T-helper 2 cell treated with Interferon-gamma antibody and Interleukin-4, amounts not matched to agents 5 μg/mL and 100 μg/mL, for 36 hours (primary cell): ENCODE results near the gene LY86.

Experiments used
- DNase-seq: peaks from one replicate; pipeline ENCODE4 v3.0.0; 2021; ENCODE audit warnings: low spot score
- H3K27ac Mint-ChIP-seq: one replicate; pipeline ENCODE4 v1.8.0; 2021; ENCODE audit warnings: mild to moderate bottlenecking, mixed read lengths
- H3K27me3 Mint-ChIP-seq: one replicate; pipeline ENCODE4 v1.8.0; 2021; ENCODE audit warnings: low read depth, mixed read lengths
- H3K36me3 Mint-ChIP-seq: one replicate; pipeline ENCODE4 v1.8.0; 2021; ENCODE audit warnings: low read depth, mixed read lengths
- H3K4me1 Mint-ChIP-seq: one replicate; pipeline ENCODE4 v1.8.0; 2021; ENCODE audit warnings: low read depth, mixed read lengths
- H3K4me3 Mint-ChIP-seq: one replicate; pipeline ENCODE4 v1.8.0; 2022; ENCODE audit warnings: mild to moderate bottlenecking, moderate library complexity, mixed read lengths
- H3K9me3 Mint-ChIP-seq: one replicate; pipeline ENCODE4 v1.8.0; 2021; ENCODE audit warnings: mixed read lengths

The LY86 gene

GRCh38 chr6:6633898-6634734 lies 45.6 kb downstream of the LY86 start:
- Mint-ChIP-seq H3K27me3 (no peaks in the 10 kb centered on the region), H3K27ac (peak overlapping the region; percentile 22), H3K36me3 (peaks cover 2% of the 10 kb centered on the region), H3K4me1 (peaks cover 38% of the 10 kb centered on the region), H3K4me3 (peak overlapping the region; percentile 38), H3K9me3 (no peaks in the 10 kb centered on the region)
- no peak for DNase-seq

DNA sequence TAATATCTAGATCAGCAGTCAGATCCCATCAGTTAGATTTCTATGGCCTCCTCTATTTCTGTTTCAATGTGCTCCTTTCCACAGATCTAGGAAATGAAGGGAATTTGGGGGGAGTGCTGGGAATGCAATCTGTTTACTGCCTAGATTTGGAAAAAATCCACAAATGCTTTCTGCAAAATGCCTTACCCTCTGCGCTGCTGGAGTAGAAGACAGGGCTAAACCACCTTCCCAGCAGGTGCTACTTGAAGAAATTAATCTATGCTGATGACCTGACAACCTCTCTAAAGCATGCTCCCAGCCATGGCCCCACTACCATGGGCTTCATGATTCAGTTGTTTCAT lies 46.2 kb downstream of the LY86 start:
- H3K36me3 Mint-ChIP-seq = peaks cover 6% of the 10 kb centered on the region
- H3K4me1 Mint-ChIP-seq = peaks cover 41% of the 10 kb centered on the region
- no peak for DNase-seq
- peak overlapping the region; percentile 38 for H3K4me3 Mint-ChIP-seq
- H3K9me3 Mint-ChIP-seq = no peaks in the 10 kb centered on the region
- H3K27ac Mint-ChIP-seq = peak overlapping the region; percentile 13
- no peaks in the 10 kb centered on the region for H3K27me3 Mint-ChIP-seq

GRCh38 chr6:6635291-6635690 lies 46.8 kb downstream of the LY86 start:
- Mint-ChIP-seq H3K4me3 (no peak overlapping the region), H3K27me3 (no peaks in the 10 kb centered on the region), H3K4me1 (peaks cover 46% of the 10 kb centered on the region), H3K9me3 (no peaks in the 10 kb centered on the region), H3K36me3 (peaks cover 7% of the 10 kb centered on the region), H3K27ac (peak overlapping the region; percentile 26)
- no peak for DNase-seq

DNA sequence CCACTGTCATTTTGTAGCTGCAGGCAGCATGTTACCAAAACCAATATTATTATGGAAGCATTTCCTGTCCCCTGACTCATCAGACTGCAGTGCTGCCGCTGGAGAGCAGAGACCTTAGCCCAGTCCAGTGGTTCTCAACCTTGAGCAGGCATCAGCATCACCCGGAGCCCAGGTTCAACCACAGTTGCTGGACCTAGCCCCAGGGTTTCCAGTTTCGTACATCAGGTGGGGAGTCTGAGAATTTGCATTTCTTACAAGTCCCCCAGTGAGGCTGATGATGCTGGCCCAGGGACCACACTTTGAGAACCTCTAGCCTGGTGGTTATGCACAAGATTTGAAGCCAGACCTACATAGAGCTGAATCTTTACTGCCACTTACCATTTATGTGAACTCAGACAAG lies 47.3 kb downstream of the LY86 start:
- H3K4me1 Mint-ChIP-seq = peaks cover 49% of the 10 kb centered on the region
- H3K27me3 Mint-ChIP-seq = no peaks in the 10 kb centered on the region
- no peaks in the 10 kb centered on the region for H3K9me3 Mint-ChIP-seq
- no peak overlapping the region for H3K4me3 Mint-ChIP-seq
- no peak for DNase-seq
- peaks cover 7% of the 10 kb centered on the region for H3K36me3 Mint-ChIP-seq
- H3K27ac Mint-ChIP-seq = no peak overlapping the region

GRCh38 chr6:6639572-6639971 lies 51.1 kb downstream of the LY86 start:
- peaks cover 9% of the 10 kb centered on the region for H3K36me3 Mint-ChIP-seq
- DNase-seq = no peak
- H3K27ac Mint-ChIP-seq = no peak overlapping the region
- peaks cover 49% of the 10 kb centered on the region for H3K4me1 Mint-ChIP-seq
- no peaks in the 10 kb centered on the region for H3K27me3 Mint-ChIP-seq
- no peaks in the 10 kb centered on the region for H3K9me3 Mint-ChIP-seq
- no peak overlapping the region for H3K4me3 Mint-ChIP-seq

- peaks cover 50% of the 10 kb centered on the region for H3K4me1 Mint-ChIP-seq
- no peaks in the 10 kb centered on the region for H3K9me3 Mint-ChIP-seq
- DNase-seq = no peak
- peaks cover 15% of the 10 kb centered on the region for H3K36me3 Mint-ChIP-seq
- no peak overlapping the region for H3K4me3 Mint-ChIP-seq
- no peak overlapping the region for H3K27ac Mint-ChIP-seq
- H3K27me3 Mint-ChIP-seq = no peaks in the 10 kb centered on the region
Observed at GRCh38 chr6:6640926-6641325, 52.4 kb downstream of the LY86 start.

GRCh38 chr6:6643398-6643797 lies 54.9 kb downstream of the LY86 start:
- Mint-ChIP-seq H3K4me3 (no peak overlapping the region), H3K9me3 (no peaks in the 10 kb centered on the region), H3K27ac (peak overlapping the region; percentile 79), H3K4me1 (peaks cover 43% of the 10 kb centered on the region), H3K36me3 (peaks cover 15% of the 10 kb centered on the region), H3K27me3 (no peaks in the 10 kb centered on the region)
- peak; percentile 40 for DNase-seq

GRCh38 chr6:6645261-6645917 lies 56.9 kb downstream of the LY86 start:
- no peaks in the 10 kb centered on the region for H3K9me3 Mint-ChIP-seq
- H3K4me3 Mint-ChIP-seq = no peak overlapping the region
- H3K36me3 Mint-ChIP-seq = peaks cover 10% of the 10 kb centered on the region
- no peak for DNase-seq
- no peak overlapping the region for H3K27ac Mint-ChIP-seq
- no peaks in the 10 kb centered on the region for H3K27me3 Mint-ChIP-seq
- peaks cover 50% of the 10 kb centered on the region for H3K4me1 Mint-ChIP-seq

- Mint-ChIP-seq H3K4me1 (peaks cover 57% of the 10 kb centered on the region), H3K27me3 (no peaks in the 10 kb centered on the region), H3K27ac (no peak overlapping the region), H3K9me3 (no peaks in the 10 kb centered on the region), H3K36me3 (peaks cover 15% of the 10 kb centered on the region), H3K4me3 (no peak overlapping the region)
- DNase-seq = no peak
Observed at GRCh38 chr6:6646384-6646783, 57.9 kb downstream of the LY86 start.

- Mint-ChIP-seq H3K36me3 (peaks cover 16% of the 10 kb centered on the region), H3K4me1 (peaks cover 61% of the 10 kb centered on the region)
Observed at GRCh38 chr6:6646859-6647258, 58.3 kb downstream of the LY86 start.

DNA sequence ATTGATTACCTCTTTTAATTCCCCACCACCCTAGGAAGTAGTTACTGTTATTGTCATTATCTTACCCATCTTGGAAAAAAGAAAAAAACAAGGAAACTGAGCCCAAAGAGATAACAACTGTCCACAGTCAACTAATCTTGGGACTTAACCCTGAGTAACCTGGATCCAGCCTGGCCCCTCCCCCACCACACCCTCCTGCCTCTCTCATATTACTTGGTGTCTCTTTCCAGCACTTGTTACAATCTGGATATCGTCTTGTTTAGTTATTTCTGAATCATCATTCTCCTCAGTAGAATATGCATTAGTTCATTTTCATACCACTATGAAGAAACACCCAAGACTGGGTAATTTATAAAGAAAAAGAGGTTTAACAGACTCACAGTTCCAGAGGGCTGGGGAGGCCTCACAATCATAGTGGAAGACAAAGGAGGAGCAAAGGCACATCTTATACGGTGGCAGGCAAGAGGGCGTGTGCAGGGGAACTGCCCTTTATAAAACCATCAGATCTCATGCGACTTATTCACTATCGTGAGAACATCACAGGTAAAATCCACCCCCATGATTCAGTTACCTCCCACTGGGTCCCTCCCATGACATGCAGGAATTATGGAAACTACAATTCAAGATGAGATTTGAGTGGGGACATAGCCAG lies 60.3 kb downstream of the LY86 start:
- H3K36me3 Mint-ChIP-seq = peaks cover 24% of the 10 kb centered on the region

More at GRCh38 chr6:6646859-6647258, 58.3 kb downstream of the LY86 start:
- Mint-ChIP-seq H3K27me3 (no peaks in the 10 kb centered on the region), H3K9me3 (no peaks in the 10 kb centered on the region), H3K4me3 (no peak overlapping the region), H3K27ac (no peak overlapping the region)
- no peak for DNase-seq

GRCh38 chr6:6649824-6650349 lies 61.4 kb downstream of the LY86 start:
- DNase-seq = no peak
- peaks cover 26% of the 10 kb centered on the region for H3K36me3 Mint-ChIP-seq
- peak overlapping the region; percentile 78 for H3K27ac Mint-ChIP-seq
- peaks cover 63% of the 10 kb centered on the region for H3K4me1 Mint-ChIP-seq
- no peaks in the 10 kb centered on the region for H3K27me3 Mint-ChIP-seq
- H3K9me3 Mint-ChIP-seq = no peaks in the 10 kb centered on the region
- H3K4me3 Mint-ChIP-seq = no peak overlapping the region

More for the DNA sequence above, 60.3 kb downstream of the LY86 start:
- Mint-ChIP-seq H3K27ac (peak overlapping the region; percentile 42), H3K4me3 (no peak overlapping the region), H3K4me1 (peaks cover 59% of the 10 kb centered on the region), H3K9me3 (no peaks in the 10 kb centered on the region), H3K27me3 (no peaks in the 10 kb centered on the region)
- no peak for DNase-seq

- no peak for DNase-seq
- Mint-ChIP-seq H3K4me3 (peak overlapping the region; percentile 19), H3K27me3 (no peaks in the 10 kb centered on the region), H3K36me3 (peaks cover 21% of the 10 kb centered on the region), H3K9me3 (no peaks in the 10 kb centered on the region), H3K4me1 (peaks cover 64% of the 10 kb centered on the region), H3K27ac (peak overlapping the region; percentile 78)
Observed at GRCh38 chr6:6650839-6651238, 62.3 kb downstream of the LY86 start.

- Mint-ChIP-seq H3K9me3 (no peaks in the 10 kb centered on the region), H3K4me3 (peak overlapping the region; percentile 28), H3K27me3 (no peaks in the 10 kb centered on the region), H3K4me1 (peaks cover 69% of the 10 kb centered on the region), H3K36me3 (peaks cover 21% of the 10 kb centered on the region), H3K27ac (peak overlapping the region; percentile 78)
- DNase-seq = no peak
Observed at GRCh38 chr6:6651335-6651734, 62.8 kb downstream of the LY86 start.
